ENCODE results near the gene NOL7. TPM values are rescaled to one million over a fixed set of nuclear protein-coding genes. Genes with fewer than 3 reads are reported as not detected.
A peak's percentile ranks its signal among the peaks of the same experiment; 100 is the strongest.

Gene NOL7
- total and polyA plus RNA-seq, 2 of the 13 experiments (the other 11 are each of a cell fraction or from before 2014, with no cell fraction given) = 37.8 to 186 TPM

DNA sequence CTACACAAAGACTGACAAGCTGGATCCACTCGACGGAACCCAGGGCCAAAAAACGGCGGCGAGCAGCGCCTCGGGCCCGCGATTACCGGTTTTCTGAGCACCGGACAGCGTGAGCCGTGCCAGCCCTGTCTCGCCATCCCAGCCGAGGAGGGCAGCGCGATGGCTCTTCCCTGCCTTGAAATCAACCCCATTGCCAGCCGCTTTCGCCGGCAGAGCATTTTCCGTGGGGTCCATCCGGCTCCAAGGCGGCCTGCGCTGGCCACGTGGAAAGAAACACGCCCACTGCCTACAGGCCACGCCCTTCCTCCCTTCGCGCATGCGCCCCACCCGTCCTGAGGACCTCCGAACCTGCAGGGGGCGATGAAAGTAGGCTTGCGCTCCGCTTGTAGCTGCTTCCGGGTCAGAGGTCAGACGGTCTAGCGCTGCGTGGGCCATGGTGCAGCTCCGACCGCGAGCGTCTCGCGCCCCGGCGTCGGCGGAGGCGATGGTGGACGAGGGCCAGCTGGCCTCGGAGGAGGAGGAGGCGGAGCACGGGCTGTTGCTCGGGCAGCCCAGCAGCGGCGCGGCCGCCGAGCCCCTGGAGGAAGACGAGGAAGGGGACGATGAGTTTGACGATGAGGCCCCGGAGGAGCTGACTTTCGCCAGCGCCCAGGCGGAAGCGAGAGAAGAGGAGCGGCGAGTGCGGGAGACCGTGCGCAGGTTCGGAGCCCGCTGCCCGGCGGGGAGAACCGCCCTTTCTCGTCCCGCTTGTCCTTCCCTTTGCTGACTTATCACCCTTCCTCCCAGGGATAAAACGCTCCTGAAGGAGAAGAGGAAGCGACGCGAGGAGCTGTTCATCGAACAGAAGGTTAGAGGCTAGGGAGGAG lies at the start of gene NOL7 (continued):
- TF ChIP-seq, protein P1, sequence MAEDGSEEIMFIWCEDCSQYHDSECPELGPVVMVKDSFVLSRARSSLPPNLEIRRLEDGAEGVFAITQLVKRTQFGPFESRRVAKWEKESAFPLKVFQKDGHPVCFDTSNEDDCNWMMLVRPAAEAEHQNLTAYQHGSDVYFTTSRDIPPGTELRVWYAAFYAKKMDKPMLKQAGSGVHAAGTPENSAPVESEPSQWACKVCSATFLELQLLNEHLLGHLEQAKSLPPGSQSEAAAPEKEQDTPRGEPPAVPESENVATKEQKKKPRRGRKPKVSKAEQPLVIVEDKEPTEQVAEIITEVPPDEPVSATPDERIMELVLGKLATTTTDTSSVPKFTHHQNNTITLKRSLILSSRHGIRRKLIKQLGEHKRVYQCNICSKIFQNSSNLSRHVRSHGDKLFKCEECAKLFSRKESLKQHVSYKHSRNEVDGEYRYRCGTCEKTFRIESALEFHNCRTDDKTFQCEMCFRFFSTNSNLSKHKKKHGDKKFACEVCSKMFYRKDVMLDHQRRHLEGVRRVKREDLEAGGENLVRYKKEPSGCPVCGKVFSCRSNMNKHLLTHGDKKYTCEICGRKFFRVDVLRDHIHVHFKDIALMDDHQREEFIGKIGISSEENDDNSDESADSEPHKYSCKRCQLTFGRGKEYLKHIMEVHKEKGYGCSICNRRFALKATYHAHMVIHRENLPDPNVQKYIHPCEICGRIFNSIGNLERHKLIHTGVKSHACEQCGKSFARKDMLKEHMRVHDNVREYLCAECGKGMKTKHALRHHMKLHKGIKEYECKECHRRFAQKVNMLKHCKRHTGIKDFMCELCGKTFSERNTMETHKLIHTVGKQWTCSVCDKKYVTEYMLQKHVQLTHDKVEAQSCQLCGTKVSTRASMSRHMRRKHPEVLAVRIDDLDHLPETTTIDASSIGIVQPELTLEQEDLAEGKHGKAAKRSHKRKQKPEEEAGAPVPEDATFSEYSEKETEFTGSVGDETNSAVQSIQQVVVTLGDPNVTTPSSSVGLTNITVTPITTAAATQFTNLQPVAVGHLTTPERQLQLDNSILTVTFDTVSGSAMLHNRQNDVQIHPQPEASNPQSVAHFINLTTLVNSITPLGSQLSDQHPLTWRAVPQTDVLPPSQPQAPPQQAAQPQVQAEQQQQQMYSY (CRISPR knock-in tag; IDR thresholded peaks at IDR 0.05) = peak; percentile 57; the same call in 1 of the 2 replicates
- TF ChIP-seq, protein P2, sequence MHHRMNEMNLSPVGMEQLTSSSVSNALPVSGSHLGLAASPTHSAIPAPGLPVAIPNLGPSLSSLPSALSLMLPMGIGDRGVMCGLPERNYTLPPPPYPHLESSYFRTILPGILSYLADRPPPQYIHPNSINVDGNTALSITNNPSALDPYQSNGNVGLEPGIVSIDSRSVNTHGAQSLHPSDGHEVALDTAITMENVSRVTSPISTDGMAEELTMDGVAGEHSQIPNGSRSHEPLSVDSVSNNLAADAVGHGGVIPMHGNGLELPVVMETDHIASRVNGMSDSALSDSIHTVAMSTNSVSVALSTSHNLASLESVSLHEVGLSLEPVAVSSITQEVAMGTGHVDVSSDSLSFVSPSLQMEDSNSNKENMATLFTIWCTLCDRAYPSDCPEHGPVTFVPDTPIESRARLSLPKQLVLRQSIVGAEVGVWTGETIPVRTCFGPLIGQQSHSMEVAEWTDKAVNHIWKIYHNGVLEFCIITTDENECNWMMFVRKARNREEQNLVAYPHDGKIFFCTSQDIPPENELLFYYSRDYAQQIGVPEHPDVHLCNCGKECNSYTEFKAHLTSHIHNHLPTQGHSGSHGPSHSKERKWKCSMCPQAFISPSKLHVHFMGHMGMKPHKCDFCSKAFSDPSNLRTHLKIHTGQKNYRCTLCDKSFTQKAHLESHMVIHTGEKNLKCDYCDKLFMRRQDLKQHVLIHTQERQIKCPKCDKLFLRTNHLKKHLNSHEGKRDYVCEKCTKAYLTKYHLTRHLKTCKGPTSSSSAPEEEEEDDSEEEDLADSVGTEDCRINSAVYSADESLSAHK (CRISPR knock-in tag; IDR thresholded peaks at IDR 0.05; ENCODE audit: borderline replicate concordance) = peak; percentile 77; the same call in 1 of the 2 replicates
- TF ChIP-seq ZNF547 (CRISPR knock-in tag; IDR thresholded peaks at IDR 0.05) (peak; percentile 97), HNRNPLL (IDR thresholded peaks at IDR 0.05; ENCODE audit: low read depth, low read length, poor library complexity, severe bottlenecking) (peak; percentile 91), MTA3 (CRISPR knock-in tag; IDR thresholded peaks at IDR 0.05) (no peak; the same call in 1 of the 2 replicates), ZNF138 (CRISPR knock-in tag; IDR thresholded peaks at IDR 0.05; ENCODE audit: low read depth) (peak; percentile 95), SYNCRIP (IDR thresholded peaks at IDR 0.05; ENCODE audit: insufficient read depth, low read depth, low read length) (no peak), MZF1 (CRISPR knock-in tag; IDR thresholded peaks at IDR 0.05; ENCODE audit: borderline replicate concordance) (no peak), NR3C1 (CRISPR knock-in tag; IDR thresholded peaks at IDR 0.05) (peak; percentile 61), TEAD2 (CRISPR knock-in tag; IDR thresholded peaks at IDR 0.05) (peak; percentile 50), HMG20A (CRISPR knock-in tag; IDR thresholded peaks at IDR 0.05; ENCODE audit: borderline replicate concordance) (peak; percentile 27; the same call in 1 of the 2 replicates), ZNF530 (CRISPR knock-in tag; IDR thresholded peaks at IDR 0.05; ENCODE audit: low read depth) (no peak), XBP1 (CRISPR knock-in tag; IDR thresholded peaks at IDR 0.05) (peak; percentile 83), ZNF468 (CRISPR knock-in tag; IDR thresholded peaks at IDR 0.05) (0 out of 2 replicates have a peak, but pooled peaks have one; percentile 71)
- TF ChIP-seq, protein P3, sequence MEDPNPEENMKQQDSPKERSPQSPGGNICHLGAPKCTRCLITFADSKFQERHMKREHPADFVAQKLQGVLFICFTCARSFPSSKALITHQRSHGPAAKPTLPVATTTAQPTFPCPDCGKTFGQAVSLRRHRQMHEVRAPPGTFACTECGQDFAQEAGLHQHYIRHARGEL (CRISPR knock-in tag; IDR thresholded peaks at IDR 0.05) = no peak
- TF ChIP-seq, protein P4, sequence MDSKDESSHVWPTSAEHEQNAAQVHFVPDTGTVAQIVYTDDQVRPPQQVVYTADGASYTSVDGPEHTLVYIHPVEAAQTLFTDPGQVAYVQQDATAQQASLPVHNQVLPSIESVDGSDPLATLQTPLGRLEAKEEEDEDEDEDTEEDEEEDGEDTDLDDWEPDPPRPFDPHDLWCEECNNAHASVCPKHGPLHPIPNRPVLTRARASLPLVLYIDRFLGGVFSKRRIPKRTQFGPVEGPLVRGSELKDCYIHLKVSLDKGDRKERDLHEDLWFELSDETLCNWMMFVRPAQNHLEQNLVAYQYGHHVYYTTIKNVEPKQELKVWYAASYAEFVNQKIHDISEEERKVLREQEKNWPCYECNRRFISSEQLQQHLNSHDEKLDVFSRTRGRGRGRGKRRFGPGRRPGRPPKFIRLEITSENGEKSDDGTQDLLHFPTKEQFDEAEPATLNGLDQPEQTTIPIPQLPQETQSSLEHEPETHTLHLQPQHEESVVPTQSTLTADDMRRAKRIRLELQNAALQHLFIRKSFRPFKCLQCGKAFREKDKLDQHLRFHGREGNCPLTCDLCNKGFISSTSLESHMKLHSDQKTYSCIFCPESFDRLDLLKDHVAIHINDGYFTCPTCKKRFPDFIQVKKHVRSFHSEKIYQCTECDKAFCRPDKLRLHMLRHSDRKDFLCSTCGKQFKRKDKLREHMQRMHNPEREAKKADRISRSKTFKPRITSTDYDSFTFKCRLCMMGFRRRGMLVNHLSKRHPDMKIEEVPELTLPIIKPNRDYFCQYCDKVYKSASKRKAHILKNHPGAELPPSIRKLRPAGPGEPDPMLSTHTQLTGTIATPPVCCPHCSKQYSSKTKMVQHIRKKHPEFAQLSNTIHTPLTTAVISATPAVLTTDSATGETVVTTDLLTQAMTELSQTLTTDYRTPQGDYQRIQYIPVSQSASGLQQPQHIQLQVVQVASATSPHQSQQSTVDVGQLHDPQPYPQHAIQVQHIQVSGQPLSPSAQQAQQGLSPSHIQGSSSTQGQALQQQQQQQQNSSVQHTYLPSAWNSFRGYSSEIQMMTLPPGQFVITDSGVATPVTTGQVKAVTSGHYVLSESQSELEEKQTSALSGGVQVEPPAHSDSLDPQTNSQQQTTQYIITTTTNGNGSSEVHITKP (CRISPR knock-in tag; IDR thresholded peaks at IDR 0.05; ENCODE audit: low read depth) = peak; percentile 66
- TF ChIP-seq, protein P5, sequence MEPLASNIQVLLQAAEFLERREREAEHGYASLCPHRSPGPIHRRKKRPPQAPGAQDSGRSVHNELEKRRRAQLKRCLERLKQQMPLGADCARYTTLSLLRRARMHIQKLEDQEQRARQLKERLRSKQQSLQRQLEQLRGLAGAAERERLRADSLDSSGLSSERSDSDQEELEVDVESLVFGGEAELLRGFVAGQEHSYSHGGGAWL (CRISPR knock-in tag; IDR thresholded peaks at IDR 0.05) = peak; percentile 97
